K562 (cell line): ENCODE results near the gene KNL1. TPM values are rescaled to one million over a fixed set of nuclear protein-coding genes. Genes with fewer than 3 reads are reported as not detected.

Source experiments
- BRD4 ChIP-seq: fragments of 200-600 bp; sonication (generic); IDR thresholded peaks from 2 replicates; pipeline ENCODE4 v1.6.1; 2017; ENCODE audit warnings: inconsistent platforms
- DACH1 ChIP-seq: fragments of 450-650 bp; IDR thresholded peaks from 2 replicates; pipeline ENCODE4 v1.6.1; 2018; ENCODE audit not compliant: partially characterized antibody
- ELF1 ChIP-seq: fragments of 200-800 bp; sonication (Bioruptor generic); IDR thresholded peaks from 2 replicates; pipeline ENCODE4 v1.6.1; 2016; ENCODE audit warnings: missing genetic modification characterization, missing compliant biosample characterization
- ETV1 ChIP-seq: fragments of 450-650 bp; conservative IDR thresholded peaks from 2 replicates; pipeline ENCODE4 v1.6.1; 2016; ENCODE audit warnings: missing genetic modification characterization, control low read depth, low read depth, missing compliant biosample characterization
- GTF3C2 ChIP-seq: IDR thresholded peaks from 3 replicates; pipeline ENCODE4 v1.6.1; 2011; ENCODE audit warnings: borderline replicate concordance, mild to moderate bottlenecking, moderate library complexity; ENCODE audit not compliant: insufficient read length; ENCODE audit errors: extremely low read depth
- HDAC1 ChIP-seq, 2 experiments: fragments of 450-650 bp; IDR thresholded peaks; 2 replicates each; pipeline ENCODE4 v1.6.1; 2016 to 2017; ENCODE audit warnings: inconsistent platforms in 1 of 2, mild to moderate bottlenecking in 1 of 2, moderate library complexity in 1 of 2
- HNRNPLL ChIP-seq: fragments of 200-400 bp; formaldehyde crosslinking; IDR thresholded peaks from 2 replicates; pipeline ENCODE4 v1.6.1; 2017; ENCODE audit warnings: low read length, low read depth, mild to moderate bottlenecking; ENCODE audit not compliant: poor library complexity, severe bottlenecking
- JUND ChIP-seq, 2 experiments: IDR thresholded peaks; 2 replicates in 1 of 2; 3 replicates in 1 of 2; pipeline ENCODE4 v1.6.1; 2011; ENCODE audit warnings: borderline replicate concordance in 2 of 2, low read depth in 2 of 2, low read length in 2 of 2, improper control_type of control experiment in 1 of 2, missing biosample characterization in 1 of 2, missing genetic modification characterization in 1 of 2, missing genetic modification reagents in 1 of 2
- KLF16 ChIP-seq: IDR thresholded peaks from 2 replicates; pipeline ENCODE4 v1.6.1; 2016; ENCODE audit warnings: antibody characterized with exemption
- POLR2AphosphoS2 ChIP-seq: IDR thresholded peaks from 2 replicates; pipeline ENCODE4 v1.6.1; 2012; ENCODE audit warnings: low read length, improper control_type of control experiment
- SIN3A ChIP-seq, 2 experiments: fragments of 150-350 bp in 1 of 2; IDR thresholded peaks; 2 replicates each; pipeline ENCODE4 v1.6.1; 2011 to 2016; ENCODE audit warnings: borderline replicate concordance in 2 of 2, low read depth in 2 of 2, low read length in 2 of 2, mild to moderate bottlenecking in 2 of 2, moderate library complexity in 2 of 2; ENCODE audit not compliant: control insufficient read depth in 1 of 2
- STAT5A ChIP-seq: IDR thresholded peaks from 2 replicates; pipeline ENCODE4 v1.6.1; 2012; ENCODE audit warnings: low read length, inconsistent platforms, borderline replicate concordance
- TBP ChIP-seq: optimal IDR thresholded peaks from 2 replicates; pipeline ENCODE3; 2011; ENCODE audit warnings: low read depth, low read length, improper control_type of control experiment
- TFAP4 ChIP-seq: sonication (generic); formaldehyde crosslinking; IDR thresholded peaks from 2 replicates; pipeline ENCODE4 v1.8.0; 2022; ENCODE audit warnings: missing genetic modification reagents, mild to moderate bottlenecking, moderate library complexity, borderline replicate concordance
- ZBTB49 ChIP-seq: sonication (generic); formaldehyde crosslinking; IDR thresholded peaks from 2 replicates; pipeline ENCODE4 v1.8.0; 2022; ENCODE audit warnings: missing genetic modification reagents, mild to moderate bottlenecking, borderline replicate concordance
- ZNF707 ChIP-seq: fragments of 250-450 bp; sonication (Bioruptor Pico); conservative IDR thresholded peaks from 2 replicates; pipeline ENCODE4 v1.8.0; 2022; ENCODE audit warnings: inconsistent platforms, mild to moderate bottlenecking, moderate library complexity
- polyA plus RNA-seq, 8 experiments: library from polyadenylated mRNA; depleted of rRNA in 4 of 8; stranded (reverse) in 5 of 8; unstranded in 3 of 8; fragments of >200 nt; fragmentation: Nextera tagmentation in 2 of 8; fragmentation: Illumina TruSeq in 1 of 8; extraction: Ambion mirVana in 2 of 8; extraction: Trizol in 1 of 8; gene quantifications; 2 replicates each; pipeline versions ENCODE4 v1.2.1 to v1.2.3, GENCODE V29; 2011 to 2014; ENCODE audit warnings: inconsistent platforms in 1 of 8, missing spikeins in 1 of 8
- total RNA-seq, 7 experiments: library from RNA; depleted of rRNA in 6 of 7; stranded (reverse); fragments of >200 nt in 6 of 7; fragmentation: Illumina TruSeq in 2 of 7; extraction: Trizol in 2 of 7; gene quantifications; 2 replicates each; pipeline versions ENCODE4 v1.2.1 to v1.2.3, GENCODE V29; 2011 to 2021; ENCODE audit warnings: low replicate concordance in 1 of 7
- TF ChIP-seq, protein P1 (sequence below), 2 experiments: fragments of 250-450 bp in 1 of 2; fragments of 450-650 bp in 1 of 2; sonication (Bioruptor Pico) in 1 of 2; IDR thresholded peaks; 2 replicates each; pipeline versions ENCODE4 v1.6.1 to v1.8.0; 2016 to 2021; ENCODE audit warnings: mild to moderate bottlenecking in 2 of 2, moderate library complexity in 2 of 2, missing compliant biosample characterization in 1 of 2, missing genetic modification characterization in 1 of 2

Gene KNL1
- total and polyA plus RNA-seq, 9 of the 15 experiments (the other 6 are each of a cell fraction or from before 2014, with no cell fraction given): 14.5 to 65.4 (median 34.6) TPM

DNA sequence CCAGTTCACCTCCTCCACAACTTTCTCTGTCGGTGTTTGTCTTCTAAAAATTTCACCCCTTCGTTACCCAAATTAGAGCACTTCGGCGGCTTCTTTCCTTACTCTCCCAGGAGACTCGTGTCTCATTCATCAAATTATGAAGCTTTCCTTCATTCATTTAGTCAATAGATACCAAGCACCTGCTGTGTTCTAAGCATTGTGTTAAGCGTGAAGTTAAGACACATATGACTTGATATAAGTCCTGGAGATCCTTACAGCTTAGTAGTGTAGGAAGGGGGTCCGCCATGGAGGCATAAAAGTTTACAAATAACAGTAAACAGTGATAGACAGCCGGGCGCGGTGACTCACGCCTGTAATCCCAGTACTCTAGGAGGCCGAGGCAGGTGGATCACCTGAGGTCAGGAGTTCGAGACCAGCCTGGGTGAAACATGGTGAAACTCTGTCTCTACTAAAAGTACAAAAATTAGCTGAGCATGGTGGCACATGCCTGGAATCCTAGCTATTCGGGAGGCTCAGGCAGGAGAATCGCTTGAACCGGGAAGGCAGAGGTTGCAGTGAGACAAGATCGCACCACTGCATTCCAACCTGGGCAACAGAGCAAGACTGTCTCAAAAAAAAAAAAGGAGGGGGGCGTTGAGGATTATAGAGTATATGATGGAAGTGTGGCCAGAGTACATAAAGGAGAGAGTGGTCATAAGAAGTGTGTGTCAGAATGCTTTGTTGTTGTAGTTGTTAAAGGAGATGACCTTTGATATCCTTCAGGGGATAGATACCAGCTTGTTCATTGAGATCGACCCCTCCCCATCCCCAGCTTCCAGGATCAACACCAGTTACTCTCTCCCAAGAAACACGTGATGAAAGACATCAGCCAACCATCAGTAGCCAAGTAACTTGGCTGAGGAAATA, 28.5 kb upstream of the KNL1 start (continued):
- TF ChIP-seq ZBTB49 (CRISPR knock-in tag): no peak
- TF ChIP-seq HNRNPLL: no peak
- TF ChIP-seq BRD4: no peak
- no peak for TF ChIP-seq TFAP4 (CRISPR knock-in tag)
- TF ChIP-seq HDAC1 (IDR thresholded peaks at IDR 0.05): no peak
- TF ChIP-seq TBP: no peak
- no peak for TF ChIP-seq STAT5A
- TF ChIP-seq, protein P1, sequence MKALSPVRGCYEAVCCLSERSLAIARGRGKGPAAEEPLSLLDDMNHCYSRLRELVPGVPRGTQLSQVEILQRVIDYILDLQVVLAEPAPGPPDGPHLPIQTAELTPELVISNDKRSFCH (CRISPR knock-in tag; IDR thresholded peaks at IDR 0.05): no peak
- TF ChIP-seq, protein P1 (tag; IDR thresholded peaks at IDR 0.05): no peak; the same call in 1 of the 2 replicates
- no peak for TF ChIP-seq ZNF707 (CRISPR knock-in tag)
- TF ChIP-seq ELF1: no peak
- no peak for TF ChIP-seq DACH1
- no peak for TF ChIP-seq KLF16
- no peak for TF ChIP-seq POLR2AphosphoS2
- TF ChIP-seq ETV1 (tag): no peak
- TF ChIP-seq GTF3C2: peak; percentile 31
- TF ChIP-seq JUND (IDR thresholded peaks at IDR 0.05; ENCODE audit: borderline replicate concordance, low read depth, low read length): peak; percentile 46; the same call in 1 of the 2 replicates
- no peak; the same call in 2 of the 3 replicates for TF ChIP-seq JUND (tag; IDR thresholded peaks at IDR 0.05; ENCODE audit: borderline replicate concordance, low read depth, low read length)
- no peak for TF ChIP-seq SIN3A (IDR thresholded peaks at IDR 0.05; ENCODE audit: borderline replicate concordance in 2 of 2, control insufficient read depth in 1 of 2, low read depth in 2 of 2, low read length in 2 of 2)
